Gastrocnemius medialis (tissue), 4 donors: Measurements from ENCODE around the gene ACSF2. TPM values are rescaled to one million over a fixed set of nuclear protein-coding genes. Genes with fewer than 3 reads are reported as not detected.

Experiments
- ATAC-seq, 2 donors: fragments of 150-250 bp; one replicate each; pipeline ENCODE4 v1.9.1; 2016
- DNase-seq, 2 donors: peaks; one replicate each; pipeline ENCODE4 v3.0.0-alpha.2; 2019
- H3K27ac ChIP-seq, 4 donors: fragments of 200-600 bp; sonication (generic); 1 replicate in 1 of 4; 2 replicates in 3 of 4; pipeline ENCODE4 v1.5.1; 2016 to 2018; ENCODE audit warnings: mild to moderate bottlenecking in 2 of 4, moderate library complexity in 1 of 4
- H3K27me3 ChIP-seq, 3 donors: fragments of 200-600 bp; sonication (generic) in 2 of 3; 1 replicate in 1 of 3; 2 replicates in 2 of 3; pipeline versions ENCODE4 v1.5.1 to v1.6.0; 2016 to 2019; ENCODE audit warnings: mild to moderate bottlenecking in 1 of 3, moderate library complexity in 1 of 3
- H3K36me3 ChIP-seq, 2 donors: fragments of 200-600 bp; sonication (generic) in 1 of 2; one replicate each; pipeline ENCODE4 v1.5.1; 2017 to 2018
- H3K4me1 ChIP-seq, 2 donors: fragments of 200-600 bp; sonication (generic) in 1 of 2; one replicate each; pipeline ENCODE4 v1.5.1; 2016 to 2017; ENCODE audit warnings: mild to moderate bottlenecking in 2 of 2
- H3K4me3 ChIP-seq, 4 donors: fragments of 200-600 bp; sonication (generic) in 3 of 4; 1 replicate in 1 of 4; 2 replicates in 3 of 4; pipeline ENCODE4 v1.5.1; 2016 to 2019; ENCODE audit warnings: mild to moderate bottlenecking in 2 of 4
- H3K9me3 ChIP-seq, 3 donors: fragments of 200-600 bp; sonication (generic) in 2 of 3; 1 replicate in 1 of 3; 2 replicates in 2 of 3; pipeline ENCODE4 v1.5.1; 2016 to 2019
- CTCF ChIP-seq, 5 experiments: fragments of 450-650 bp in 3 of 5; fragments of 200-600 bp in 2 of 5; sonication (generic) in 2 of 5; IDR thresholded peaks in 4 of 5; conservative IDR thresholded peaks in 1 of 5; 1 replicate in 4 of 5; 2 replicates in 1 of 5; pipeline ENCODE4 v1.5.1; 2016 to 2019; ENCODE audit warnings: antibody characterized with exemption in 5 of 5, mild to moderate bottlenecking in 3 of 5, moderate library complexity in 3 of 5
- POLR2A ChIP-seq, 2 donors: fragments of 450-650 bp; IDR thresholded peaks; one replicate each; pipeline ENCODE4 v1.6.1; 2017; ENCODE audit warnings: antibody characterized with exemption in 2 of 2, mild to moderate bottlenecking in 2 of 2, moderate library complexity in 2 of 2
- in situ Hi-C, 4 donors: fragments of 200-750 bp; cut with MboI; loops; one replicate each; pipeline versions ENCODE4 v1.15.0 to v1.8.0; 2017; ENCODE audit warnings: low sequenced_read_pairs in 4 of 4
- intact Hi-C: fragments of 100-400 bp; cut with DNase I; formaldehyde crosslinking; loops from one replicate; pipeline ENCODE4 v1.15.1; 2023; ENCODE audit warnings: low total_unique reads
- total RNA-seq, 4 donors: library from RNA; depleted of rRNA; stranded (reverse); fragments of >200 nt; gene quantifications; one replicate each; pipeline versions ENCODE4 v1.1.0 to v1.2.3, GENCODE V29; 2016

Gene ACSF2
- total RNA-seq, 4 donors from 2014 or later, result 8.7 to 61.4 (median 34.2) TPM

- DNase-seq (no peak), ATAC-seq (no peak)
- H3K9me3 ChIP-seq, result no peaks in the 10 kb centered on the region
- TF ChIP-seq CTCF (IDR thresholded peaks at IDR 0.05 in 4 of 5, conservative IDR thresholded peaks at IDR 0.05 in 1 of 5), result no peak
- TF ChIP-seq POLR2A (IDR thresholded peaks at IDR 0.05), result no peak
- no peak overlapping the region for H3K4me3 ChIP-seq
- intact Hi-C loops (no loop called here), in situ Hi-C loops (loop anchor here in 1 of 4 donors (25.0 kb wide), 1 partner anchor 99 kb away; the partner anchor contains the start of gene RSAD1)
- no peaks in the 10 kb centered on the region for H3K27me3 ChIP-seq
- no peaks in the 10 kb centered on the region for H3K4me1 ChIP-seq
- H3K36me3 ChIP-seq, result peaks cover 3 to 99% of the 10 kb centered on the region in 2 donors
- H3K27ac ChIP-seq, result no peak overlapping the region
Observed at GRCh38 chr17:50388728-50389127, 37.3 kb upstream of the ACSF2 start.

GRCh38 chr17:50389534-50389933 lies 36.5 kb upstream of the ACSF2 start:
- ATAC-seq (no peak), DNase-seq (no peak)
- no peak overlapping the region for H3K27ac ChIP-seq
- intact Hi-C loops, result no loop called here
- no peaks in the 10 kb centered on the region for H3K4me1 ChIP-seq
- H3K27me3 ChIP-seq, result no peaks in the 10 kb centered on the region
- no peak for TF ChIP-seq POLR2A (IDR thresholded peaks at IDR 0.05)
- no peak for TF ChIP-seq CTCF (IDR thresholded peaks at IDR 0.05 in 4 of 5, conservative IDR thresholded peaks at IDR 0.05 in 1 of 5)
- peaks cover 3 to 99% of the 10 kb centered on the region in 2 donors for H3K36me3 ChIP-seq
- in situ Hi-C loops, result loop anchor here in 1 of 4 donors (25.0 kb wide), 1 partner anchor 98 kb away; the partner anchor contains the start of gene RSAD1
- no peak overlapping the region for H3K4me3 ChIP-seq
- no peaks in the 10 kb centered on the region for H3K9me3 ChIP-seq

- intact Hi-C loops (no loop called here), in situ Hi-C loops (loop anchor here in 1 of 4 donors (25.0 kb wide), 1 partner anchor 95 kb away; the partner anchor contains the start of gene RSAD1)
- DNase-seq (no peak), ATAC-seq (no peak)
- Histone ChIP-seq H3K4me3 (no peak overlapping the region), H3K4me1 (peaks cover 15 to 17% of the 10 kb centered on the region in 2 donors), H3K27me3 (no peaks in the 10 kb centered on the region), H3K36me3 (peaks cover 3 to 73% of the 10 kb centered on the region in 2 donors), H3K9me3 (no peaks in the 10 kb centered on the region), H3K27ac (no peak overlapping the region)
- TF ChIP-seq POLR2A (IDR thresholded peaks at IDR 0.05) (no peak), CTCF (IDR thresholded peaks at IDR 0.05 in 4 of 5, conservative IDR thresholded peaks at IDR 0.05 in 1 of 5) (no peak)
Observed at GRCh38 chr17:50392621-50393020, 33.4 kb upstream of the ACSF2 start.

- H3K36me3 ChIP-seq, result peaks cover 3 to 63% of the 10 kb centered on the region in 2 donors
- H3K27me3 ChIP-seq, result no peaks in the 10 kb centered on the region
- intact Hi-C loops (no loop called here), in situ Hi-C loops (loop anchor here in 1 of 4 donors (25.0 kb wide), 1 partner anchor 94 kb away; the partner anchor contains the start of gene RSAD1)
- TF ChIP-seq POLR2A (IDR thresholded peaks at IDR 0.05) (no peak), CTCF (IDR thresholded peaks at IDR 0.05 in 4 of 5, conservative IDR thresholded peaks at IDR 0.05 in 1 of 5) (no peak)
- no peak overlapping the region for H3K27ac ChIP-seq
- H3K4me1 ChIP-seq, result peaks cover 15 to 17% of the 10 kb centered on the region in 2 donors
- H3K9me3 ChIP-seq, result no peaks in the 10 kb centered on the region
- ATAC-seq (no peak), DNase-seq (no peak)
- no peak overlapping the region for H3K4me3 ChIP-seq
Observed at GRCh38 chr17:50393700-50394099, 32.3 kb upstream of the ACSF2 start.

GRCh38 chr17:50394711-50395110 lies 31.3 kb upstream of the ACSF2 start:
- ATAC-seq (no peak), DNase-seq (no peak)
- in situ Hi-C loops (loop anchor here in 1 of 4 donors (25.0 kb wide), 1 partner anchor 93 kb away; the partner anchor contains the start of gene RSAD1), intact Hi-C loops (no loop called here)
- H3K9me3 ChIP-seq, result no peaks in the 10 kb centered on the region
- H3K27ac ChIP-seq, result no peak overlapping the region
- no peaks in the 10 kb centered on the region for H3K27me3 ChIP-seq
- TF ChIP-seq POLR2A (IDR thresholded peaks at IDR 0.05) (no peak), CTCF (IDR thresholded peaks at IDR 0.05 in 4 of 5, conservative IDR thresholded peaks at IDR 0.05 in 1 of 5) (no peak)
- H3K36me3 ChIP-seq, result peaks cover 3 to 52% of the 10 kb centered on the region in 2 donors
- H3K4me1 ChIP-seq, result peaks cover 15 to 17% of the 10 kb centered on the region in 2 donors
- H3K4me3 ChIP-seq, result no peak overlapping the region
